Globus pallidus (tissue), 1 donor: ENCODE results near the gene APP.

ENCODE experiments used
- DNase-seq: peaks from one replicate; pipeline ENCODE4 v3.0.0-alpha.2; 2015; ENCODE audit warnings: low spot score

The APP gene

GRCh38 chr21:26127073-26127814, 43.3 kb downstream of the APP start:
- no peak for DNase-seq

- DNase-seq = no peak
Observed at GRCh38 chr21:26126168-26126553, 44.4 kb downstream of the APP start.

DNA sequence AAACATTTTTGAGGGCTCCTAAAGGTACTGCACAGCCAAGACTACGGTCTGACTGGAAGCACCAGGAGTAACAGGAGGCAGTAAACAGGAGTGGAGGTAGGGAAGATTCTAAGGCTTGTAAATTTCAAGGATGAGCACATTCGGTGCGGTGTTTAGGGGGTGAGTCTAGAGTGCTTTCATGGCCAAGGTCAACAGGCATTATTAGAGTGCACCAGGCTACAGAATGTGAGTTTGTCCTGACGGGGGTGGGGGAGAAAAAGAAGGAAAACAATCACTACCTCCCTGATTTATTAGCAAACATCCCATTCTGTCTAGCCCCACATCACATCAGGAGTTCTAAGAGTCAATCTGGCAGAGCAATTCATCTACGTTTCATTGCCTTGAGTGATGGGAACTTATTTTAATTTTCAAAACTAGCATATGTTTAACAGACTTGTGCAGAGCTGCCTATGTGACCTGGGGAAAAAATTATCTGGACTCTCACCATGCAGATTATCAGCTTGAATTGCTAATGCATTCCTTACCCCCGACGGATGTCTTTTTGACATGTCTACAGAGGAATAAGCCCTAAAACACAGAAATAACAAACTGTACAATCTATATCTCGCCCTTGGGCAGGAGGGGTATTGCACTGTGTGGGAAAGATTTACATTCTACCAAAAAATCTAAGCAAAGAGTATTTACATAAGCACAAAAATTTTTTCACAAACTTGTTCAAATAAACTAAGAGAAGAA, 45.0 kb downstream of the APP start:
- no peak for DNase-seq

DNA sequence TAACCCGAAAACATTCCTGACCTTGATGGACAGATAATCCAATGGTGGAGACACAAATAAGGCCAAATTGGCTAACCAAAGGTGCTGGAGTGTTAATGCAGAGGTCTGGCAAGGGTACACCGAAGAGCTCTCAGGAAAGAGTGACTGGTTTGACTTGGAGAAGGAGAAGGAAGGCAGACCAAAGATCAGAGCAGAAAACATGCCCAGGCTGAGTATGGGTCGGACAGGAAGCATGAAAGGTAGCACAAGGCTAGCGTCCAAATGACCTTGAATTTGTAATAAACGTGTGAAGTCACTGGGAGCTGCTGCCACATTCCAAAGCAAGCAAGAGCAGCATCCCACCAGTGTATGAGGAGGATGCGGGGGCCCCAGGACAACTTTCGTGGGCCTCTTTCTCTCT, 45.7 kb downstream of the APP start:
- no peak for DNase-seq

GRCh38 chr21:26124421-26124833, 46.1 kb downstream of the APP start:
- DNase-seq = no peak

- DNase-seq = no peak
Observed at GRCh38 chr21:26123012-26123411, 47.6 kb downstream of the APP start.

DNA sequence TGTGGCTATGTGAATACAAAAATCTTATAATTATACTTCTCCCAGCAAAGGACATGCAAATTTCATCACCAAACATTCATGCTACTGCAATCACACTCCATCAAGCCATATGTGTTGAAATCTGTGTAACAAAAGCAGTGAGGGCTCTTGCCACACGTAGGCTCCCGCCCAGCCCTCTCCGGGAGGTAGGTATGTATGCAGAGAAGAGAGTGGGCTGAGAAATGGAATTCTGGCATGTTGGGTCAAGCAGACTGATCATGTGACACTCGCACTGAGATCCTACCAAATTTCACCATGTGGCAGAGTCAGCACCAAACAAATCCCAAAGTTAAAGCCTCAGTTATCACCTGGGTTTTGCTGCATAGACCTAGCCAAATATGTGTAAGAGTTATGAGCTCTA, 49.7 kb downstream of the APP start:
- no peak for DNase-seq

- DNase-seq = peak; percentile 57
Observed at GRCh38 chr21:26119906-26120305, 50.7 kb downstream of the APP start.

DNA sequence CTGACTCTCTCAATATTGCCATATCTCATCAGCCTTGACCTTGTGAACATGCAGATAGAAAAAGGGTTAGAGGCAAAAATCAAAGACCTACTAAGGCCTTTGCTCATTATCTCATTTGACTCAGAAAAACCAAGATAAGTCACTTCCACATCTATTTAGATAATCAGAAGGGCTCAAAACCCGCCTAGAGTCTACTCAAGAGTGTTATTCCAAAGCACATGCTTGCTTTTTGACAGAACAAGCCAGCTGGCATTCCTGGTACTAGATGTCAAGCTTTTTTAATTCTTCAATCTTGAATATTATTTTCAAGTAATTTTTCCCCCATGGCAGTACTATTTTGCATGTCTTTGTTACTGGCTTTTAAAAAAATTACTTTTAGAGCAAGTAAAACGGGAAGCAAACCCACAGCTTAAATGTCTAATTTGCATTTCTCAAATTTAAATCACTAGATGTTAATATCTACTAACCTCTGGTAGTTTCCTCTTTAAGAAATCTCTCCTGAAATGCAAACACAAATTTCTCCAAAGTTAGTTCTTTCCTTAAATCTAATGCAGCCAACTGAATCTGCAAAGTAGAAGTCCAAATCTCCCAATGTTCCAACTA, 51.5 kb downstream of the APP start:
- DNase-seq = peak; percentile 47

DNA sequence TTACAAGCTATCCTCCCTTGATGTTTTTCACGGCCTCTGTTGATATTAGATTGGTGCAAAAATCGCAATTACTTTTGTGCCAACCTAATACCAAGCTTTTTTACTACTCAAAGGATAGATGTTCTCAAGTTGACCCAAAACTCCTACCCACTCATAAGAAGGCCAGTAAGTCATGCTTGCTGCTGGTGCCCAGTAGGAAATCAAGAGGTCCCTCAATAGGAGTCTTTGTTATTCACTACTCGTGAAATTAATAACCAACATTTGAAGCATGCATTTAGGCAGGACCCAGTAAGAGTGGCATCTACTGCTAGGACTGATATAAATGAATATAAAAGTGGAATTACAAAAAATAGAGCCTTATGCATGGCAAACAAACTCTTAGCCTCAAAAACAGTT, 52.6 kb downstream of the APP start:
- DNase-seq = peak; percentile 69

DNA sequence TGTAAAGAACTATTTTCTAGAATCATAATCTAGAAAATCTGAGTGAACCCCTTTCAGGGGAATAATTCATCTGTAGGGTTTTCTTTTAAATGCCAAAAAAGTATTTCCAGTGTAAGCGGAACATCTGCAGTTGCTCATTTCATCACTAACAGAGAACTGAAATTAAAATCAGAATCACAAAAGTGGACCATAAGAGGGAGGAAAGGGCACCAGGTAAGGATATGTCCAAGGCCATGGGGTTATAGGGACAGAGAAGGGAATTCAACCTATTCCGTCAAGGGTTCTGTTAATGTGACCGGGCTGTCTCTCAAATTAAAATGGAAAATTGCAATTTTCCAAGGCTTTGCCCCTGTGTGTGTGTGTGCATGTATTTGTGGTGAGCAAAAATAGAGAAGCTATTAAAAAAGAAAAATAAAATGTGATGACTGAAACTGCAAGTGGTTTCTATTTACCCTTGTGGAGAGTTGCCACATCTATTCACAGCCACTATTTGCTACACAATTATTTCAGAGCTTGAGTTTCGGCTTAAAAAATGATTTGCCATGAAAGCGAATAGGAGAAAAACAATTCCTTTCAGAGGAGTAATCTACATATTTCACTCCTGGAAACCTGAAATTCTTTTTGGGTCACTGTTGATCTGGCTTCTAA, 53.1 kb downstream of the APP start:
- DNase-seq = no peak

DNA sequence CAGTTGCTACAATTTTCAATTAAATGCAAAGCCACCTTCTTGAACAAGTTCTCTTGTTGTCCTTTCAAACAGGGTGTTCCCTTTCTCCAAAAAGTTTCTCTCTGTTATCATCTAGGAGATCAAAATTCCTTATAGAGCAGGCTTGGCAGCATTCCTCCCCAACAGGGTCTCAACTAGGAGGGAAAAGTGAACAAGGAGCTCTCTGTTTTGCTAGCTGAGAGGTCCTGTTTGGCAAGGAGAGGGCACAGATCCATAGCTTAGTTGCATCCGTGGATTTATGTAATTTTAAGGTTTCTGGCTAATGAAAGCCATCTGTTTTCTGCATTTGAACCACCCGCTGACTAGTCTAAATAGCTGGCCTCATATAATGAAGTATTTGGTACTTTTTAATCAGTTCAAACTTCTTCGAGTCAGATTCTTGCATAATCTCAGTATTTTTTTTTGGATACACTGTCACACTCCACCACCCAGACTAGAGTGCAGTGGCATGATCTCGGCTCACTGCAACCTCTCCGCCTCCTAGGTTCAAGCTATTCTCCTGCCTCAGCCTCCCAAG, 54.0 kb downstream of the APP start:
- peak; percentile 50 for DNase-seq

- peak; percentile 89 for DNase-seq
Observed at GRCh38 chr21:26115899-26116298, 54.7 kb downstream of the APP start.

DNA sequence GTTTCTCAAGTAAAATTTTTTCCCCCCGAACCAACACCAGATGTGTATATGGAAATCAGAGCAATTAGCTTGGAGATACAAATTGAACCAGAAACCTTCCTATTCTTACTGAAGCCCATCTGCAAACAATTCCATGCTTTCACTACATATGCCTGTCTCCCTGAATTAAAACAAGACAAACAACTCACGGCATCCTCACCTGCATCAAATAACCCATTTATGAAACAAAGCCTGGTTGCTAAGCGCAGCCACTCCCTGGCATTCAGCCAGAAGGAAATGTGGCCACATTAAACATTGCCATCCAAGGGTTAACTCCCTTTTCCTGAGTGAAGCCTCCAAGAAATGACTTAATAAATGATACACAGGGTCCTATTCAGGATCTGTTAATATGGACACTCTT, 55.3 kb downstream of the APP start:
- DNase-seq = no peak

- DNase-seq = no peak
Observed at GRCh38 chr21:26112975-26113374, 57.6 kb downstream of the APP start.

- DNase-seq = no peak
Observed at GRCh38 chr21:26112127-26112742, 58.3 kb downstream of the APP start.

- no peak for DNase-seq
Observed at GRCh38 chr21:26110715-26111114, 59.9 kb downstream of the APP start.

- no peak for DNase-seq
Observed at GRCh38 chr21:26107429-26107828, 63.1 kb downstream of the APP start.

DNA sequence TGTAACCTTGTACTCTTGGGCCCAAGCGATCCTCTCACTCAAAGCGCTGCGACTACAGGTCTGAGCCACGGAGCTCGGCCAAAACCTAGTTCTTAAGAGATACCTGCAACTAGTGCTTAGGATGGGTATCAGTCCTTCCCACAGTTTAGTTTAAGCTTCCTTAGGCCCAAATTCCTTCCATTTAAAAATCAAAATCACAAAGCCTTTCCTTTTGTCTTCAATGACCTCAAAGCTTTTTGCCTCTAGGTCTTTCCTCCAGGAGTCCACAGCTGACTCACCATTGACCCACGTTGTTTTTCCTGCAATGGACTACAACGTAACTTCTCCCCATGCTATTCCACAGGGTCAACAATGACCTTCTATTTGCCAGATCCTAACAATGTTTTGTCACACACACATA, 64.0 kb downstream of the APP start:
- DNase-seq = no peak

DNA sequence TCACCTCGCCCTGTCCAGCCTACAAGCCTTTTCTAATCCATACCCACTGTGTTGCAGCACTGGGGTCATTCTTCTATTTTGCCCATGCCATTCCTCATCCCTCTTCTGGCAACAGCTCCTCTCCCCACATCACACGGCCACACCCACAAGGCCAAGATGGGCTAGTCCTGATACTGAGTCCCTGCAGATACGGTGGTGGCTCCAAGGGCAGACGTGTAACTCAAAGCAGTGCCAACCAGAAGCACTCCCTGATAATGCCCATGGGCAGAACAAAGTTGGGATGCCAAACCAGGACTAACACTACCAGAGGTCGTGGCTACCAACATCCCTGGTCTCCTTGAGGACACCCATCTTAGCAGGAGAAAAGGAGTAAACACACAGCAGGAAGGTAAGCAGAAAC, 64.8 kb downstream of the APP start:
- no peak for DNase-seq

DNA sequence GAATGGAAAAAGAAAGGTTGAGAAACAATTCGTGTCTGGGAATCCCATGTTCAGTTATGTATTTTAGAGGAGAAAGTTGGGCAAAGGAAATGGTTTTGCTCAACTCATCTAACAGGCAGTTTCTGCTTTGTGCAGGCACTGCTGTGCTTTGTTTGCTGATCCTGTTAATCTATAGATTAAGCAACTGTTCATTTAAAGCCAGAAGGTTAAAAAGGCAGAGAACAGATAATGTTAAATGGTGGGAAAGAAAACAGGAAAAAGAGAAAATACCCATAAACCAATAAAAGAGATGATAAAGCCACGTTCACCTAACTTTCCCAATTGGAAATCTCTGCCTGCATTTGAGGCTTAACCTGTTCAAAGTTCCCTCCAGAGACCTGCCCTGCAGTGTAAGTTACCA, 70.0 kb downstream of the APP start:
- DNase-seq = no peak

DNA sequence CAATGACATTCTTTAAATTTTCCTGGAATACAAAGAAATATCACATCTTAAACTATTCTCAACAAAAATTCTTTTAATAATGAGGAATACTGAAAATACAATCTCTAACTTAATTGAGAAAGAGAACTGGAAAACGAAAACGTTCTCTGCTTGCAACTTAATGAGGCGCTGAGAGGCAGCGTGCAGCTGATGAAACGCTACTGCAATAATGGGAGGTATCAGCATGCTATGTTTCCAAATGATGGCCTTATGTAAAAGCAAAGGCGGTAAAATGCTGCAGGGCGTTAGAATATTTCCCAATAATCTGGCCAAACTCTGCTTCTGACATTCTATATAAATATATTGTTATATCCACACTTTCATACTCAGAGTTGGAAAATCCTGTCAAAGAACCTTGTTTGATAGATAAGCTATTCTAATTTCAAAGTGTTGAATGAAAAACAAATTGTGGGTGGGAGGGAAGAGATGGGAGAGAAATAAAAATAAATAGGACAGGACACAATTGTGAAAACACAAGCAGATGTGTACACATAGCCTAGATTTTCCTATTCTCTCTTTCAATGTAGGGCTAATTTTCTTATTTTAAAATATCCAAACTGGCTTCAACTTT, 70.9 kb downstream of the APP start:
- DNase-seq = no peak
